ENCODE data around the gene AAK1.

AAK1 gene

GRCh38 chr2:69501301-69501700 is 142.2 kb downstream of the AAK1 start:
- no peak for DNase-seq
- Histone ChIP-seq H3K4me3 (ENCODE audit: low read depth, low read length) (no peak overlapping the region), H3K27me3 (replicated peaks) (no peaks in the 10 kb centered on the region), H3K36me3 (replicated peaks) (peaks cover 29% of the 10 kb centered on the region), H3K27ac (no peak overlapping the region)
- no peak for TF ChIP-seq CTCF (IDR thresholded peaks at IDR 0.05; ENCODE audit: low read depth, low read length, missing control alignments)
- in situ Hi-C loops (cut with HindIII; ENCODE audit: low pct_ligation_motif_present, low sequenced_read_pairs): no loop called here

GRCh38 chr2:69499966-69500365 is 143.6 kb downstream of the AAK1 start:
- no peak for TF ChIP-seq CTCF (IDR thresholded peaks at IDR 0.05; ENCODE audit: low read depth, low read length, missing control alignments)
- no peak overlapping the region for H3K4me3 ChIP-seq (ENCODE audit: low read depth, low read length)
- H3K27ac ChIP-seq: no peak overlapping the region
- no peaks in the 10 kb centered on the region for H3K27me3 ChIP-seq (replicated peaks)
- in situ Hi-C loops (cut with HindIII; ENCODE audit: low pct_ligation_motif_present, low sequenced_read_pairs): no loop called here
- no peak for DNase-seq
- H3K36me3 ChIP-seq (replicated peaks): peaks cover 21% of the 10 kb centered on the region

GRCh38 chr2:69499242-69499641 is 144.3 kb downstream of the AAK1 start:
- Histone ChIP-seq H3K4me3 (ENCODE audit: low read depth, low read length) (no peak overlapping the region), H3K27ac (no peak overlapping the region), H3K36me3 (replicated peaks) (peaks cover 18% of the 10 kb centered on the region), H3K27me3 (replicated peaks) (no peaks in the 10 kb centered on the region)
- no peak for TF ChIP-seq CTCF (IDR thresholded peaks at IDR 0.05; ENCODE audit: low read depth, low read length, missing control alignments)
- in situ Hi-C loops (cut with HindIII; ENCODE audit: low pct_ligation_motif_present, low sequenced_read_pairs): no loop called here
- DNase-seq: no peak

- in situ Hi-C loops (cut with HindIII; ENCODE audit: low pct_ligation_motif_present, low sequenced_read_pairs): no loop called here
Measured at GRCh38 chr2:69495861-69496260, 147.7 kb downstream of the AAK1 start.

GRCh38 chr2:69495008-69495407 is 148.5 kb downstream of the AAK1 start:
- Histone ChIP-seq H3K36me3 (replicated peaks) (peaks cover 16% of the 10 kb centered on the region), H3K4me3 (ENCODE audit: low read depth, low read length) (no peak overlapping the region), H3K27ac (no peak overlapping the region), H3K27me3 (replicated peaks) (no peaks in the 10 kb centered on the region)
- in situ Hi-C loops (cut with HindIII; ENCODE audit: low pct_ligation_motif_present, low sequenced_read_pairs): no loop called here
- no peak for TF ChIP-seq CTCF (IDR thresholded peaks at IDR 0.05; ENCODE audit: low read depth, low read length, missing control alignments)
- DNase-seq: no peak

More at GRCh38 chr2:69495861-69496260, 147.7 kb downstream of the AAK1 start:
- TF ChIP-seq CTCF (IDR thresholded peaks at IDR 0.05; ENCODE audit: low read depth, low read length, missing control alignments): no peak
- H3K4me3 ChIP-seq (ENCODE audit: low read depth, low read length): no peak overlapping the region
- peaks cover 13% of the 10 kb centered on the region for H3K36me3 ChIP-seq (replicated peaks)
- H3K27ac ChIP-seq: no peak overlapping the region
- H3K27me3 ChIP-seq (replicated peaks): no peaks in the 10 kb centered on the region
- no peak for DNase-seq

- Histone ChIP-seq H3K4me3 (ENCODE audit: low read depth, low read length) (no peak overlapping the region), H3K27ac (no peak overlapping the region), H3K36me3 (replicated peaks) (peaks cover 19% of the 10 kb centered on the region), H3K27me3 (replicated peaks) (no peaks in the 10 kb centered on the region)
- no peak for TF ChIP-seq CTCF (IDR thresholded peaks at IDR 0.05; ENCODE audit: low read depth, low read length, missing control alignments)
- in situ Hi-C loops (cut with HindIII; ENCODE audit: low pct_ligation_motif_present, low sequenced_read_pairs): no loop called here
- no peak for DNase-seq
Measured at GRCh38 chr2:69494126-69494525, 149.4 kb downstream of the AAK1 start.
